HG02981 (cell line): ENCODE results near the gene ABHD12.
"Not testable (repeated sequence)": the region's sequence is repeated elsewhere in the genome, so short reads cannot be mapped to it uniquely, and the experiment has no call there.

Source experiments
- ATAC-seq: cut with Tn5 transposase; IDR thresholded peaks from one replicate; pipeline ENCODE4 v1.9.1; 2021; ENCODE audit warnings: mild to moderate bottlenecking, moderate library complexity; ENCODE audit not compliant: unreplicated experiment

ABHD12 gene

DNA sequence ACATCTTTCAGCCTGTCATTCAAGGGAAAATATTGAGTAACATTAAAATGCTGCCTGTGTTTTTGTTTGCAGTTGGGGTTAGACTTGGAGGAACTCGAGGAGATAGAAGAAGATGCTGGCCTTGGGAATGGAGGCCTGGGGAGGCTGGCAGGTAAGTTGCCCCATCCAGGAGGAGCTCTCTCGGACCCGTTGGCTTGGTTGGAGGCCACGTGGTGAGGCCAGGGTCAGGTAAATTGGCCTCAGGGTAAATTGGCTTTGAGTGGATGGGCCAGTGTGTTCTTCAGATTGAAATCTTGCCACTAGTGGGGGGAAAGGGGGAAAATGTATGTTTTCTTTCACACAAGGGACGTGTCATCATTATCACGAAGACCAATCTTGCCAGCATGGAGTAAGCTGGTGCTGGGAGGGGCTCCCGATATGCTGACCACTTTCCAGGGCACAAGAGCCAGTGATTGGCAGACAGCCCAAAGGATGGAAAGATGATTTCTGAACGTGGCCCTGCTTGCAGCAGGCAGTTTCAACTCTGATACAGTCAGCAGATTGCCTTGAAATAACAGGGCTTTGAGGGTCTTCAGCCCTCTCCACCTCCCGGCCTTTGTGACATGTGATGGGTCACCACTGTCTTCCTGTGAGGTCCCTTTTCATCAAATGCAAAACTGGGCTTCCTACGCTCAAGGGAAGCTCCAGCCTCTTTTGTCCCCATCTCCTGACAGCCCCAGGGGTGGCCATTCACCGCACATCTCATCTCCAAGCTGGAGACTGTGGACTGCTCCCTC lies 121.4 kb downstream of the ABHD12 start:
- ATAC-seq: no peak

DNA sequence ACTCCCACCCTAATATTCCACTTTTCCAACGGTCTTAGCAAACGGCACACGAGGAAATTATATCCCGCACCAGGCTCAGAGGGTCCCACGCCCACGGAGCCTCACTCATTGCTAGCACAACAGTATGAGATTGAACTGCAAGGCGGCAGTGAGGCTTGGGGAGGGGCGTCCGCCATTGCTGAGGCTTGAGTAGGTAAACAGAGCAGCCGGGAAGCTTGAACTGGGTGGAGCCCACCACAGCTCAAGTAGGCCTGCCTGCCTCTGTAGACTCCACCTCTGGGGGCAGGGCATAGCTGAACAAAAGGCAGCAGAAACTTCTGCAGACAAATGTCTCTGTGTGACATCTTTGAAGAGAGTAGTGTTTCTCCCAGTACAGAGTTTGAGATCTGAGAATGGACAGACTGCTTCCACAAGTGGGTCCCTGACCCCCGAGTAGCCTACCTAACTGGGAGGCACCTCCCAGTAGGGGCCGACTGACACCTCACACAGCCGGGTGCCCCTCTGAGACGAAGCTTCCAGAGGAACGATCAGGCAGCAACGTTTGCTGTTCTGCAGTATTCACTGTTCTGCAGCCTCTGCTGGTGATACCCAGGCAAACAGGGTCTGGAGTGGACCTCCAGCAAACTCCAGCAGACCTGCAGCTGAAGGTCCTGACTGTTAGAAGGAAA lies 129.7 kb downstream of the ABHD12 start:
- ATAC-seq: not testable (repeated sequence)

DNA sequence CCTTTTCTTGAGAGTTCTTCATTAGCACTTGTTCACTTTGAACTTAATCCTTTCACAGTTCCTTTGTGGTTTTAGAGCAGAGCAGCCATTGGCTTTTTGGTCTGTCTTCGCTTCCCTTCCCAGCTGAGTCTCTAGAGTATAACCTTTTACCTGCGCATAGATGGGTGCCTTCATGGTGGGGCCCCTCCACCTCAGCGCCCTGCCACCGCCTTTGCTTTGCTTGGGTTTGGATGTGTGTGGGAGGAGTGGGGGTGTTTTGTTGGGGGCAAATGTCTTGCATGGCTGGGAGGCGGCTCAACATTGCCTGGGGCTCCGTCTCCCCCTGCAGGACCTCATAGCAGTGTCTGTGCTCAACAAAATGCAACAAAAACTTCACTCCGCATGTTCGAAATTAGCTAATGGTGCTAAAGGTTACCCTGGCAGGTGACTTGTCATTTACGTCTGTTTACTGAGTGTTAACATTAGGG lies 130.8 kb downstream of the ABHD12 start:
- ATAC-seq: no peak

DNA sequence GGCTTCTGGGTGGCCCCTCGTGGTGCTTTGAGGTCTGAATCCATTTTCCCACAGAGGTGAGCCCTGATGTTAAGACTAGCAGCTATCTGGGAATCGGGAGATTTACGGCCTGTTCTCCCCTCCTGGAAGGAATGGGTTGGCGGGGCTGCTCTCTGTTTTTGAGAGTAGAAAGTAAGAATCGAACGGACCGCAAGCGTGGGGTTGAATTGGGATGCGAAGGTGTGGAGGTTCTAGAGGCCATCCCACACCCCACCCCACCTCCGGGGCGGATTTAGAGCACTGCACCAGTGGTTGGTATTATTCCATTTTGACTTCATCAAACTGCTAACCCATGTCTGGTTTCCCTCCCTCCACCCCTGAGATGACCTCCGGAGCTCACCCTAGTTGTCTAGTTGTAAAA lies 131.3 kb downstream of the ABHD12 start:
- no peak for ATAC-seq

DNA sequence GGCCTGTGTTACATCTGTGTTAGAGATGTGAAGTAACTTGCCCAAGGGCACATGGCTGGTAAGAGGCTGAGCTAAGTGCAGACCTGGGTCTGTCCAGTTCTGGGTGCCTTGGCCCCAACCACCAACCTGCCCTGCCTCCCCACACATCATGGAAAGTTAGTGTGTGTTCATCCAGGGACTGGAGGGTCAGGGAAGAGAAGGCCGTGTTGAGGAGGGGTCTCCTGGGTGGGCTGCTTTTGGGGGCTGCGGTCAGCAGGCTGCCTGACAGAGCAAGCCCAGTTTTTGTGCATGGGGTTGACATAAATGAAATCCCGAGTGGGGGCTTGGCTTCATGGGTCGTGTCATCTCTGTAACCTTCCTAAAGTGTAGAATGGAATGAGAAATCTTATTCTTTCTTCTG lies 131.8 kb downstream of the ABHD12 start:
- ATAC-seq: no peak

DNA sequence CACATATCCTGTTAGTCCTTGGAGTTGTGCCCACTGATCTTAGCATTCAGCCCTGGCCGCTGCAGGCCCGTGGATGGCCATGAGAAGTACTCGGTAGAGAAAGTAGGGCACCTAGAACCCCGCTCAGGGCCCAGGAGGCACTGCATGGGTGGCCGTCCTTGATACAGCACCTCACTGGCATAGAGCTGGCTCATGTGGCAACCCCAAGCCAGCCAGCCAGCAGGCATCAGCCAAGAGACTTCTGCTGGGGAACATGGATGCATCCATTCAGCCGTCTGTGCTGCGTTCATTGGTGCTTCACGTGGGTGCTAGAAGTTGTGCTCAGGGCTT lies 132.2 kb downstream of the ABHD12 start:
- ATAC-seq: no peak

DNA sequence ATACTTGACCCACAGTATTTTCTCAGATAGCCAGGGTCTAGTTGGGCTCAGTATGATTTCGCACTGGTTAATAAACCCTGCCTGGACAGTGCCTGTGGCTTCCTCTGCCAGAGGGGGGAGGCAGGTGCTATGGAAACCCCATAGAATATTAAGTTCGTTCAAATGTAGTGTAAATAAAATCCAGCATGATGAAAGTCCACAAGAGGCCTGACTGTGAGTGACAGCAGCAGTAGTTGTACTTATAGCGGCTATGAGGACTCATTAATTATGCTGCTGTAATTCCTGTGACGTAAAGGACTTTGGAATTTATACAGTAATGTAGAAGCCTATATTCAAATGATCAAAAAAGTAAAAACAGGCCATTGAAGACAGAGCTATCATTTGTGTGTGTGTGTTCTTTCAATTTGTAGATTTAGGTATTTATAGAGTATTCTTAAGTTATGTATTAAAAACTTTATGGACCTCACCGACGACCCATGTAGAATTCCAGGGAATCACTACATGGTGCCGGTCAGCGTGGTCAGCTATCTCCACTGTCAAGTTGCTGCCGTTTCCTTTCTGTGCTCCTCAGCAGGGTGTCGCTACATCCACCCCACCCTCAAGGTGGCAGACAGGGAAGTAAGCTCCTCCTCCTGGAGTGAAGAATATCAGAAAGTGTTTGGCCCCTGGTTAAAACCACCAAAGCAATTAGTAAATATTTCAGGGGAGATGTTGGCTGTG lies 132.7 kb downstream of the ABHD12 start:
- ATAC-seq: no peak

DNA sequence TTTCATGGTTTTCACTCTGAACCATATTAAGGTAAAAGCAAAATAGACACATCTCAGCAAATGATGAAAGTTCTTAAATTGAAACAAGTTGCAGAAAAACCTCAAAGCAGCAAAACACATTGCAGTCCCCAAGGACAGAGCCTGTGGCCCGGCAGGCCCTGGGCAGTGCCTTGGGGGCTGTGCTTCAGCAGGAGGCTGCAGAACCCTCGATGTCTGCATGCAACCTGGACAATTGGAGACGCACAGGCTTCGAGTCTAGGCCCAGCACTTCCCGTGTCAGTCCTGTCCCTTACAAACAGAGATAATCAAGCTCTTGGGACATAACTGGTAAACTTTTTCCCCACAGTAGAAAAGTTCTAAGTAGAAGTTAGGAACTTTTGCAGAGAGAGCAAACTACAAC lies 133.5 kb downstream of the ABHD12 start:
- no peak for ATAC-seq

DNA sequence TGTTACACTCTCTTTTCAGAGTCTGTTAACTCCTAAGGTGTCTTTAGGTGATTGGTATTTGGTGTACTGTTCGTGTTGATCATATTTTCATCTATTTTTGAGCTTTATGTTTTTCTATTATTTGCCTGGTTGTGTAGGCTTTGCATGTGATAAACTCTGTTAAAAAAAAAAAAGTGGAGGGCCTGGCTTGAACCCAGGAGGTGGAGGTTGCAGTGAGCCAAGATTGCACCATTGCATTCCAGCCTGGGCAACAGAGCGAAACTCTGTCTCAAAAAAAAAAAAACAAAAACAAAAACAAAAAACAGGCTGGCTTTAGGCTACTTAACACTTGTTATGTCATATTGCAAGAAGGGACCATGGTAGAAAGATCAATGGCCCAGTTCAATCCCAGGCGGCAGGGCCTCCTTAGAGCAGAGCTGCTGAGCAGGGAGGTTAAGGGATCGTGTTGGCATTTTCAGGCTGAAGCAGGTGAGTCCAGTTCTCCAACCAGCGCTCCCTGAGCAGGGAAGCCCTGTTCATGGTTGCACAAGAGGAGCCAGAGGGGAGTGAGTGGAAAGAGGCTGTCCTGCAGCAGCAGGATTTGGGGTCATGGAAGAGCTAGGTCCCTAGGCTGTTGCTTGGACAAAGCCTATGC lies 134.3 kb downstream of the ABHD12 start:
- ATAC-seq: no peak

DNA sequence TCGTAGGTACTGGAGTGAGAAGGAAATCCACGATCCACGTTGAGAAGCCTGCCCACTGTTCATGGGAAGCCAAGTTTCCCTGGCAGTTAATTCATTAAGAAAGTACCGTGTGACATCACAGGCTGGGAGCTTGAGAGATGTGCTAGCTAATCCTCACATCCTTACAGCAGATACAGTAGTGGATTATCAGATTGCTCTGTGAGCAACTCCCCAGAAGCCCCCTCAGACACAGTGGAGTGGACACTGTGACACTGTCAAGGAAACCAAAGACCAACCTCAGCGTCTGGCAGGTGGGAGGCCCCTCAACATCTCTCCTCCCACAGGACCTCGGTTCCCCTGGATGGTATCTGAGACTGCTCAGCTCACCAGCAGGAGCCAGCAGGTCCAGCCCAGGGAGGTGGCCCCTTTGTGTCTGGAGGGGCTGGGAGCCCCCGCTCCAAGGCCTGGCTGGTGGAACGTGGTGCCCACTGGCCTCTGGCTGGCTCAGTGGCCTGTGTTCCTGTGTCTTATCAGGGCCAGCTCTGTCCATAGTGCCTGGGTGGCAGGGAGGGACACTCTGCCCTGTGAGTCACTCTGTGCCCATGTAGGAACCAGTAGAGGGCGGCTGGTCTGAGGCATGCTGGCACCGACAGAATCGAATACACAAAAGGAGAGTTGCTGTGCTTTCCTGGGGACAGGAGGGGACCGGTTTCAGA lies 135.5 kb downstream of the ABHD12 start:
- ATAC-seq: no peak

DNA sequence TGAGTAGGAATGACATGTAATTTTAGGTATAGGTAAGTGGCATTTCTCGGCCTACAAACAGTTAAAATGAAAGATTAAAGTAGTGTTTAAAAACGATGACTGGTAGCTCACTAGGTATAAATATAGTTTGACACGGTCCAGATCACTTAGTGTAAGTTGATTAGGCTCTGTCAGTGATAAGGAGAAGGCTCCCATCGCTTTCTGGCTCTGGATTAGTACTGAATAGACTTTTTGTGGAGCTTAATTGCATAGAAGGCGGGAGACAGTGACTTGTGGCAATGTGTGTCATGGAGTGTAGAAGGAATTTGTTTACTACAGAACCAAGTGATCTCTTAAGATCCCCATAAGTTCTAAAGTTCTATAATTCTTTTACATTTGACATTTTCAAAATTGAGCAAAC lies 136.1 kb downstream of the ABHD12 start:
- ATAC-seq: no peak

DNA sequence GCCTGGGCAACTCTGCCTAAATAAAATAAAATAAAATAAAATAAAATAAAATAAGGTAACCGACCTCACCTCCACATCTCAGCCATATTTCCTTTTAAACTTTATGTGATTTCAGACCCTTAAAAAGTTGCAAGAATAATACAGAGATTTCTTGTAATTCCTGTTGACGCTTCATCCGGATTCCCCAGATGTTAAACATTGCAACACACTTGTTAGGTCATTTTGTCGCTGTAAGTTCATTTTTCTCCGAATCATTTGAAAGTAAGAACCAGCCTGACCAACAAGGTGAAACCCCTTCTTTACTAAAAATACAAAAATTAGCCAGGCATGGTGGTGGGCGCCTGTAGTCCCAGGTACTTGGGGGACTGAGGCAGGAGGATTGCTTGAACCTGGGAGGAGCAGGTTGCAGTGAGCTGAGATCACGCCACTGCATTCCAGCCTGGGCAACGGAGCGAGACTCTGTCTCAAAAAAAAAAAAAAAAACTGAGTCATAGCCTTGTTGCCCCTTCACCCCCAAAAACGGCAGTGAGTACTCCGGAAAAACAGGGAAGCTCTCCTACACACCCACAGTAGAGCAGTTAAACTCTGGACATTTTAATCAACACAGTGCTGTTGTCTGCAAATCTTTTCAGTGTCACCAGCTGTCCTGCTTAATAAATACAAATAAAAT lies 136.9 kb downstream of the ABHD12 start:
- no peak for ATAC-seq

DNA sequence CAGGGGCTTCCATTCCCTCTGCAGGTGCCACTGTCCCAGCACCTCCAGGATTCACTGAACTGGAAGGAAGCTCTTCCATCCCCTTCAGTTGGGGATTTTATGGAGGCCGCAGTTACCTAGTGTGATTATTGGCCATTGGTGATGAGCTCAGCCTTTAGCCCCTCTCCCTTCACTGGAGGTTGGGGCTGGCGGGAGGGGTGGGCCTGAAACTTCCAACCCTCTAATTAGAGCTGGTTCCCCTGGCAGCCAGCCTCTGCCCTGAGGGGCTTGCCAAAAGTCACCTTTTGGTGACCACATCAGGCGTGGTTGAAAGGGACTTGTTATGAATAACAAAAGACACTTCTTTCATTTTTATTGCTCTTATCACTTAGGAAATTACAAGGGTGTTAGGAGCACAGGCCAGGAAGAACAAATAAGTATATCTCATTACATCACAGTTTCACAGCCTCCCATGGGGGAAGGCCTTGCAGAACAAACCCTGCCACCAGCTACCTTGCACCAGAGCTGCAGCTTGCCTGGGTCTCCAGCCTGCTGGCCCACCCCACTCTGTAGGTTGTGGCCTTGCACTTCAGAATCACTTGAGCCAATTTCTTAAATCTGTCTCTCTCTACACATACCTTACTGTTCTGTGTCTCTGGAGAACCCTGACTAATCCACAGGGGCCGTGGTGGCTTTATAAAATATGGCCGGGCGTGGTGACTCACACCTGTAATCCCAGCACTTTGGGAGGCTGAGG lies 137.8 kb downstream of the ABHD12 start:
- no peak for ATAC-seq

DNA sequence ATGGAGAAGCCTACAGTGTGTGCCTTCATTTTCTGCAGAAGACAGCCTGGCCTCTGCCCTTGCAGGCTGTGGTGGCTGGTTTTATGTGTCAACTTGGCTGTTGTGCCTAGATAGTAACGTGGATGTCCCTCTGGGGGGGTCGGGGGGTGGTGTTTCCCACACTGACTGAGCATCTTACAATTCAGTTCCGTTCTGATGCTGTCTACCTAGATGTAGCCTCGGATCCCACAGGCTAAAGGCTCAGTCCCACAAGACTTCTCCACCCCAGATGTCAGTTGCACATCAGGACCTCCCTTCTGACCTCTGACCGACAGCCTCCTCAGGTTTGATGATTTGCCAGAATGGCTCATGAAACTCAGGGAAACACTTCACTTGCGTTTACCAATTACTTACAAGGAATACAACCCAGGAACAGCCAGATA lies 138.4 kb downstream of the ABHD12 start:
- ATAC-seq: no peak

DNA sequence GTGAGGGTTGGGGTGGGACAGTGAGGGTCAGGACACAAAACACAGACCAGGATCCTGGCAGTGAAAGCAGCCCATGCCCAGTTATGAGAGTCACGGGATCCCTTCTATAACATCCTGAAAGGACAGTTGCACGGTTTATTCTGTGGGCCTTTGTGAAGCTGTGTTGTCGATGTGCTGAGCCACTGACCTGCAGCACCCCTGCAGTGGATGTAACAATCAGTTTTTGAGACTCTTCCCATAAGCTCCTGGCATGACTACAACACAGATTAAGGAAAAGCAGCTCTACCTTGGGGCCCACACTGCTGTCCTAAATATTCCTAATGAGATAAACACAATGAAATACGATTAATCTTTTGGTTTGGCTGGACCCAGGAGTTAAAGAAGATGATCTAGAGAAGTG lies 139.1 kb downstream of the ABHD12 start:
- ATAC-seq: no peak

DNA sequence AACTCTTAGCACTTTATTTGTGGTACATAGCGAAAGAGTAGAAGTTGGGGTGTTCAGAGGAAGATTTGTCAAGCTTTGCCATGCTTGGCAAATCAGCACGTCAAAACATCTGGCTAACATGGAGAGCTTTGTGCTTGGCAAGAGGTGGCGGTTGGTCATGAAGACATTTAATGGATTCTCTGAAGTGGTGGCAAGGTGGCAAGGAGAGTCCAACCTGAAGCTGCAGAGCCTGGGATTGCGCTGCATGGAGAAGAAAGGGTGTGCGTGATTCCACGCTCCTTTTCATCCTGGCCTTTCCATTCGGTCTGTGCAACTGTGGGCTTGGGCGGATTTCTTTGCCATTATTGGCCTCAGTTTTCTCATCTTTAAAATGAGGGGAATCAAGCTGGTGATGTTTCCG lies 139.6 kb downstream of the ABHD12 start:
- ATAC-seq: no peak

DNA sequence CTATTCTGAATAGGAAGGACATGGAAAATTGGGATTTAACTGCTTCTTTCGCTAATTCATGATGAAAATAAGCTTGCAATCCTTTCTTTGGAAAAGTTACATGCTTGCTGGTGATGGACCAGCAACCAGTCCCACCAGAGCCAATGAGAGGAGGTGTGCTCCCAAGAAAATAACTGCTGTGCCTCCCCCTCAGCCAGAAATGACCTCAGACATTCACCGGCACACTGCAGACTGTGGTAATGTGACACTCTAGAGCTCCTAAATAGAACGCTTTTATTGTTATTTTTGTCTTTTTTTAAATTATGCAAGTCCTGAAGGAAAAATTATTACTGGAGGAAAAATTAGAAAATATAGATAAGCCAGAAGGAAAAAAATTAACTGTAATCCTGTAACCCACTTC lies 140.1 kb downstream of the ABHD12 start:
- no peak for ATAC-seq
